GM23338 (cell line): ENCODE results near the gene KCNN3. TPM values are rescaled to one million over a fixed set of nuclear protein-coding genes. Genes with fewer than 3 reads are reported as not detected.
"Not testable (repeated sequence)": the region's sequence is repeated elsewhere in the genome, so short reads cannot be mapped to it uniquely, and the experiment has no call there.

Experiments
- ATAC-seq: fragments of 200-7000 bp; cut with Tn5 transposase; 3 replicates; pipeline ENCODE4 v1.9.1; 2020
- DNase-seq: peaks from one replicate; pipeline ENCODE4 v3.0.0-alpha.2; 2015; ENCODE audit warnings: low spot score
- H2AFZ ChIP-seq: fragments of 200-600 bp; sonication (generic); 2 replicates; pipeline ENCODE4 v1.8.0; 2016; ENCODE audit warnings: antibody characterized with exemption, mild to moderate bottlenecking, moderate library complexity
- H3F3A ChIP-seq: fragments of 200-600 bp; sonication (generic); replicated peaks from 2 replicates; pipeline ENCODE4 v1.8.0; 2017; ENCODE audit warnings: antibody characterized with exemption, mixed run types, low read depth
- H3K27ac ChIP-seq: fragments of 200-600 bp; sonication (generic); 2 replicates; pipeline ENCODE4 v1.6.1; 2016; ENCODE audit warnings: low read depth
- H3K27me3 ChIP-seq: fragments of 200-600 bp; sonication (generic); 2 replicates; pipeline ENCODE4 v1.8.0; 2016; ENCODE audit warnings: mild to moderate bottlenecking, mixed run types, moderate library complexity; ENCODE audit not compliant: insufficient read depth
- H3K36me3 ChIP-seq: fragments of 200-600 bp; sonication (generic); 2 replicates; pipeline ENCODE4 v1.8.0; 2016; ENCODE audit warnings: mild to moderate bottlenecking; ENCODE audit not compliant: insufficient read depth
- H3K4me1 ChIP-seq: fragments of 200-600 bp; sonication (generic); 2 replicates; pipeline ENCODE4 v1.8.0; 2016; ENCODE audit warnings: mild to moderate bottlenecking, moderate library complexity; ENCODE audit not compliant: insufficient read depth
- H3K4me2 ChIP-seq: fragments of 200-600 bp; sonication (generic); 2 replicates; pipeline ENCODE4 v1.7.1; 2017; ENCODE audit warnings: mixed run types
- H3K4me3 ChIP-seq: fragments of 200-600 bp; sonication (generic); 2 replicates; pipeline ENCODE4 v1.6.1; 2016; ENCODE audit warnings: mixed run types
- H3K79me2 ChIP-seq: fragments of 200-600 bp; sonication (generic); replicated peaks from 2 replicates; pipeline ENCODE4 v1.8.0; 2017; ENCODE audit warnings: mild to moderate bottlenecking; ENCODE audit not compliant: insufficient read depth
- H3K9me2 ChIP-seq: fragments of 200-600 bp; sonication (generic); 2 replicates; pipeline ENCODE4 v1.8.0; 2017; ENCODE audit not compliant: insufficient read depth
- H4K20me1 ChIP-seq: fragments of 200-600 bp; sonication (generic); replicated peaks from 2 replicates; pipeline ENCODE4 v1.8.0; 2017; ENCODE audit warnings: mild to moderate bottlenecking; ENCODE audit not compliant: insufficient read depth
- H3K27ac Mint-ChIP-seq: 2 replicates; pipeline ENCODE4 v1.8.0; 2020; ENCODE audit warnings: inconsistent platforms, mild to moderate bottlenecking, moderate library complexity, mixed read lengths
- H3K27me3 Mint-ChIP-seq: 3 replicates; pipeline ENCODE4 v1.8.0; 2022; ENCODE audit warnings: low read depth, mild to moderate bottlenecking, moderate library complexity, mixed read lengths, inconsistent platforms; ENCODE audit not compliant: insufficient read depth, poor library complexity
- H3K36me3 Mint-ChIP-seq: 3 replicates; pipeline ENCODE4 v1.8.0; 2021; ENCODE audit warnings: low read depth, mild to moderate bottlenecking, inconsistent platforms, moderate library complexity, mixed read lengths
- H3K4me1 Mint-ChIP-seq: 3 replicates; pipeline ENCODE4 v1.8.0; 2020; ENCODE audit warnings: mild to moderate bottlenecking, inconsistent platforms, mixed read lengths
- H3K4me3 Mint-ChIP-seq: 3 replicates; pipeline ENCODE4 v1.8.0; 2021; ENCODE audit warnings: moderate library complexity, mild to moderate bottlenecking, inconsistent platforms, mixed read lengths
- H3K9me3 Mint-ChIP-seq: 3 replicates; pipeline ENCODE4 v1.8.0; 2020; ENCODE audit warnings: moderate library complexity, mild to moderate bottlenecking, inconsistent platforms, mixed read lengths
- NANOG ChIP-seq: IDR thresholded peaks from 2 replicates; pipeline ENCODE4 v1.6.1; 2016; ENCODE audit warnings: antibody characterized with exemption, borderline replicate concordance
- STAT1 ChIP-seq: IDR thresholded peaks from one replicate; pipeline ENCODE4 v1.6.1; 2016; ENCODE audit warnings: antibody characterized with exemption; ENCODE audit not compliant: unreplicated experiment
- ZNF114 ChIP-seq: fragments of 250-450 bp; sonication (Bioruptor Pico); IDR thresholded peaks from 2 replicates; pipeline ENCODE4 v1.5.0; 2020; ENCODE audit warnings: mild to moderate bottlenecking, moderate library complexity
- ZNF331 ChIP-seq: fragments of 250-450 bp; sonication (Bioruptor Pico); IDR thresholded peaks from 2 replicates; pipeline ENCODE4 v1.5.0; 2020; ENCODE audit warnings: low read depth, mild to moderate bottlenecking, moderate library complexity
- polyA plus RNA-seq: library from polyadenylated mRNA; unstranded; fragments of >200 nt; fragmentation: Nextera tagmentation; extraction: Ambion mirVana; gene quantifications from 2 replicates; pipeline ENCODE4 v1.2.1, GENCODE V29; 2016
- total RNA-seq: library from RNA; depleted of rRNA; stranded (reverse); fragments of >200 nt; shearing (Covaris generic); gene quantifications from 2 replicates; pipeline ENCODE4 v1.2.3, GENCODE V29; 2014
- TF ChIP-seq, protein P1 (sequence below): fragments of 250-450 bp; sonication (Bioruptor Pico); IDR thresholded peaks from 2 replicates; pipeline ENCODE4 v1.5.0; 2020; ENCODE audit warnings: mild to moderate bottlenecking, moderate library complexity

KCNN3 gene
- total and polyA plus RNA-seq, 2 experiments from 2014 or later, result 1.9 to 3.0 TPM

DNA sequence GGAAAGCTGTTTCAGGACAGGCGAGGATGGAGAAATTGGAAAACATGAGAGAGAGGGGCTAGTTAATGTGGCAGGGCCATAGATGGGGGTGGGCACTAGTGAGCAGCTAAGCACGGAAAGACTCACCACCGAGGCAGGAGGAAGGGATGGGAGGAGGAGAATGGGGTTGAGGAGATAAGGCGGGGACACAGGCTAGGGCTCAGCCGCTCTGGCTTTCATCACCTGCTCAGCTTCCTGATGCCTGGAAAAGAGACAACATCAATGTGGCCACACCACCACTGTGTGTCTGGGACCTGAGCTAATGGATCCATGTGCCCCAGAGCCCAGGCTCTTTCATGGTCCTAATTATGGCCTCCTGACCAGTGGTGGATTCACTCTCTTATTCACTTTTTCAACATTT is 38.9 kb upstream of the KCNN3 start:
- H3K79me2 ChIP-seq, result no peaks in the 10 kb centered on the region
- DNase-seq (no peak), ATAC-seq (no peak)
- H2AFZ ChIP-seq, result no peak overlapping the region
- H3K9me2 ChIP-seq, result peaks cover 7% of the 10 kb centered on the region; the same call in 1 of the 2 replicates
- H3K27ac Mint-ChIP-seq, result no peak overlapping the region
- TF ChIP-seq STAT1 (no peak), ZNF114 (CRISPR knock-in tag) (no peak), NANOG (no peak), ZNF331 (CRISPR knock-in tag) (no peak)
- TF ChIP-seq, protein P1, sequence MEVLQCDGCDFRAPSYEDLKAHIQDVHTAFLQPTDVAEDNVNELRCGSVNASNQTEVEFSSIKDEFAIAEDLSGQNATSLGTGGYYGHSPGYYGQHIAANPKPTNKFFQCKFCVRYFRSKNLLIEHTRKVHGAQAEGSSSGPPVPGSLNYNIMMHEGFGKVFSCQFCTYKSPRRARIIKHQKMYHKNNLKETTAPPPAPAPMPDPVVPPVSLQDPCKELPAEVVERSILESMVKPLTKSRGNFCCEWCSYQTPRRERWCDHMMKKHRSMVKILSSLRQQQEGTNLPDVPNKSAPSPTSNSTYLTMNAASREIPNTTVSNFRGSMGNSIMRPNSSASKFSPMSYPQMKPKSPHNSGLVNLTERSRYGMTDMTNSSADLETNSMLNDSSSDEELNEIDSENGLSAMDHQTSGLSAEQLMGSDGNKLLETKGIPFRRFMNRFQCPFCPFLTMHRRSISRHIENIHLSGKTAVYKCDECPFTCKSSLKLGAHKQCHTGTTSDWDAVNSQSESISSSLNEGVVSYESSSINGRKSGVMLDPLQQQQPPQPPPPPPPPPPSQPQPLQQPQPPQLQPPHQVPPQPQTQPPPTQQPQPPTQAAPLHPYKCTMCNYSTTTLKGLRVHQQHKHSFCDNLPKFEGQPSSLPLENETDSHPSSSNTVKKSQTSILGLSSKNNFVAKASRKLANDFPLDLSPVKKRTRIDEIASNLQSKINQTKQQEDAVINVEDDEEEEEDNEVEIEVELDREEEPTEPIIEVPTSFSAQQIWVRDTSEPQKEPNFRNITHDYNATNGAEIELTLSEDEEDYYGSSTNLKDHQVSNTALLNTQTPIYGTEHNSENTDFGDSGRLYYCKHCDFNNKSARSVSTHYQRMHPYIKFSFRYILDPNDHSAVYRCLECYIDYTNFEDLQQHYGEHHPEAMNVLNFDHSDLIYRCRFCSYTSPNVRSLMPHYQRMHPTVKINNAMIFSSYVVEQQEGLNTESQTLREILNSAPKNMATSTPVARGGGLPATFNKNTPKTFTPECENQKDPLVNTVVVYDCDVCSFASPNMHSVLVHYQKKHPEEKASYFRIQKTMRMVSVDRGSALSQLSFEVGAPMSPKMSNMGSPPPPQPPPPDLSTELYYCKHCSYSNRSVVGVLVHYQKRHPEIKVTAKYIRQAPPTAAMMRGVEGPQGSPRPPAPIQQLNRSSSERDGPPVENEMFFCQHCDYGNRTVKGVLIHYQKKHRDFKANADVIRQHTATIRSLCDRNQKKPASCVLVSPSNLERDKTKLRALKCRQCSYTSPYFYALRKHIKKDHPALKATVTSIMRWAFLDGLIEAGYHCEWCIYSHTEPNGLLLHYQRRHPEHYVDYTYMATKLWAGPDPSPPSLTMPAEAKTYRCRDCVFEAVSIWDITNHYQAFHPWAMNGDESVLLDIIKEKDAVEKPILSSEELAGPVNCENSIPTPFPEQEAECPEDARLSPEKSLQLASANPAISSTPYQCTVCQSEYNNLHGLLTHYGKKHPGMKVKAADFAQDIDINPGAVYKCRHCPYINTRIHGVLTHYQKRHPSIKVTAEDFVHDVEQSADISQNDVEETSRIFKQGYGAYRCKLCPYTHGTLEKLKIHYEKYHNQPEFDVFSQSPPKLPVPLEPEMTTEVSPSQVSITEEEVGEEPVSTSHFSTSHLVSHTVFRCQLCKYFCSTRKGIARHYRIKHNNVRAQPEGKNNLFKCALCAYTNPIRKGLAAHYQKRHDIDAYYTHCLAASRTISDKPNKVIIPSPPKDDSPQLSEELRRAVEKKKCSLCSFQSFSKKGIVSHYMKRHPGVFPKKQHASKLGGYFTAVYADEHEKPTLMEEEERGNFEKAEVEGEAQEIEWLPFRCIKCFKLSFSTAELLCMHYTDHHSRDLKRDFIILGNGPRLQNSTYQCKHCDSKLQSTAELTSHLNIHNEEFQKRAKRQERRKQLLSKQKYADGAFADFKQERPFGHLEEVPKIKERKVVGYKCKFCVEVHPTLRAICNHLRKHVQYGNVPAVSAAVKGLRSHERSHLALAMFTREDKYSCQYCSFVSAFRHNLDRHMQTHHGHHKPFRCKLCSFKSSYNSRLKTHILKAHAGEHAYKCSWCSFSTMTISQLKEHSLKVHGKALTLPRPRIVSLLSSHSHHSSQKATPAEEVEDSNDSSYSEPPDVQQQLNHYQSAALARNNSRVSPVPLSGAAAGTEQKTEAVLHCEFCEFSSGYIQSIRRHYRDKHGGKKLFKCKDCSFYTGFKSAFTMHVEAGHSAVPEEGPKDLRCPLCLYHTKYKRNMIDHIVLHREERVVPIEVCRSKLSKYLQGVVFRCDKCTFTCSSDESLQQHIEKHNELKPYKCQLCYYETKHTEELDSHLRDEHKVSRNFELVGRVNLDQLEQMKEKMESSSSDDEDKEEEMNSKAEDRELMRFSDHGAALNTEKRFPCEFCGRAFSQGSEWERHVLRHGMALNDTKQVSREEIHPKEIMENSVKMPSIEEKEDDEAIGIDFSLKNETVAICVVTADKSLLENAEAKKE (CRISPR knock-in tag), result no peak
- no peaks in the 10 kb centered on the region for H4K20me1 ChIP-seq
- H3K4me3 Mint-ChIP-seq, result no peak overlapping the region
- no peaks in the 10 kb centered on the region for H3F3A ChIP-seq
- peaks cover 5% of the 10 kb centered on the region; the same call in 1 of the 2 replicates for H3K36me3 ChIP-seq
- H3K36me3 Mint-ChIP-seq, result peaks cover 8% of the 10 kb centered on the region; the same call in 2 of the 3 replicates
- no peaks in the 10 kb centered on the region for H3K27me3 ChIP-seq
- peaks cover 3% of the 10 kb centered on the region; the same call in 2 of the 3 replicates for H3K4me1 Mint-ChIP-seq
- H3K4me3 ChIP-seq, result no peak overlapping the region
- peaks cover 9% of the 10 kb centered on the region for H3K27me3 Mint-ChIP-seq
- H3K4me2 ChIP-seq, result no peak overlapping the region
- no peaks in the 10 kb centered on the region for H3K4me1 ChIP-seq
- H3K9me3 Mint-ChIP-seq, result peaks cover 28% of the 10 kb centered on the region
- no peak overlapping the region for H3K27ac ChIP-seq

DNA sequence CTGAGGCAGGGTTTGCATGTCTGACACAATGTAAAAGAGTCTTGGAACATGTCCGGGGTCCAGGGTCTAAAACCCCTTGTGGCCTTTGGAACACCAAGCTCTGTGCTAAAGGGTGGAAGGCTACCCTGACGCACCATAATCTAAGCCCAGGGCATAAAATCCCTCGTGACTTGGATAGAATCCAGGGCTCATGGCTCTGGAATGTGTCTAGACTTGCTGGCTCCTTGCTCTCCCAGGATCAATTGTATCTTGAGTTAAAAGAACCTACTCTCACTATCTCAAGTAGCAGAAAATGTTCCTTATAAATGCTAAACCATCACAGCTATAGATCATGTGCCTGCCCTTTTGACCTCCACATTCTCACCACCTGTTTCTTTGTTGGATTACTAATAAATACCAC is 38.0 kb upstream of the KCNN3 start:
- H3F3A ChIP-seq, H3K9me2 ChIP-seq, H3K4me3 Mint-ChIP-seq, H3K27ac ChIP-seq, H3K36me3 Mint-ChIP-seq, H3K27me3 ChIP-seq, H3K79me2 ChIP-seq, H4K20me1 ChIP-seq, ATAC-seq, H3K4me1 Mint-ChIP-seq, H3K27me3 Mint-ChIP-seq, H3K4me1 ChIP-seq, H3K4me2 ChIP-seq, H2AFZ ChIP-seq, DNase-seq, H3K36me3 ChIP-seq, H3K27ac Mint-ChIP-seq, H3K4me3 ChIP-seq: not testable (repeated sequence)
- H3K9me3 Mint-ChIP-seq, result peaks cover 28% of the 10 kb centered on the region
